ENCODE results near the gene MSGN1.

MSGN1 gene

DNA sequence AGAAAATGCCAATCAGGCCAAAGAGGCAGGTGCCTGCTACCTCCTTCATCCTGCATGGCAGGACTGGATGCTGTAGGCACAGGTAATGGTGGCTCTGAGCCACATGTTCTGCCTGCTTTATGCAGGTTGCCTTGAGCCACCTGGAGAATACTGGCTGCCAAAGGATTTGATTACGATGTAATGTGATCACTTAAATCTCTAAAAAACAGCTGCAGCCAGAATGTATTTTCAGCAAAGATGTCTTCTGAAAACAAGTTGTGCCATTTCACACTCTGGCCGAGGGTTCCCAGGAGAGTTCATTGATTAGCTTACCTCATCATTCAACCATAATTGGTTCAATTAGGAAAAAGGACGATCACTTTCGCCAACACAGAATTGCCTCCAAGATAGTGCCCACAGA lies 17.9 kb upstream of the MSGN1 start:
- Histone ChIP-seq H3F3A (ENCODE audit: insufficient read depth) (no peaks in the 10 kb centered on the region), H3K27ac (ENCODE audit: low read depth, low read length) (no peak overlapping the region), H3K9me3 (ENCODE audit: insufficient read depth, low read length) (no peaks in the 10 kb centered on the region), H3K4me2 (ENCODE audit: low read depth, low read length, poor library complexity, severe bottlenecking) (no peak overlapping the region), H4K20me1 (ENCODE audit: low read depth, low read length) (no peaks in the 10 kb centered on the region), H3K9me2 (replicated peaks; ENCODE audit: insufficient read depth, low read length) (no peaks in the 10 kb centered on the region), H3K9ac (ENCODE audit: low read length) (no peak overlapping the region), H2AFZ (ENCODE audit: low read depth, low read length, severe bottlenecking) (no peak overlapping the region), H3K36me3 (ENCODE audit: low read length) (no peaks in the 10 kb centered on the region), H3K27me3 (ENCODE audit: low read length) (no peaks in the 10 kb centered on the region), H3K79me2 (ENCODE audit: insufficient read depth, low read length) (no peaks in the 10 kb centered on the region), H3K4me3 (ENCODE audit: insufficient read depth, low read length, poor library complexity, severe bottlenecking) (no peak overlapping the region)
- TF ChIP-seq EZH2phosphoT487 (conservative IDR thresholded peaks at IDR 0.05; ENCODE audit: low read length) = no peak
- TF ChIP-seq CTCF (IDR thresholded peaks at IDR 0.05; ENCODE audit: insufficient read depth, low read length, poor library complexity, severe bottlenecking) = no peak

DNA sequence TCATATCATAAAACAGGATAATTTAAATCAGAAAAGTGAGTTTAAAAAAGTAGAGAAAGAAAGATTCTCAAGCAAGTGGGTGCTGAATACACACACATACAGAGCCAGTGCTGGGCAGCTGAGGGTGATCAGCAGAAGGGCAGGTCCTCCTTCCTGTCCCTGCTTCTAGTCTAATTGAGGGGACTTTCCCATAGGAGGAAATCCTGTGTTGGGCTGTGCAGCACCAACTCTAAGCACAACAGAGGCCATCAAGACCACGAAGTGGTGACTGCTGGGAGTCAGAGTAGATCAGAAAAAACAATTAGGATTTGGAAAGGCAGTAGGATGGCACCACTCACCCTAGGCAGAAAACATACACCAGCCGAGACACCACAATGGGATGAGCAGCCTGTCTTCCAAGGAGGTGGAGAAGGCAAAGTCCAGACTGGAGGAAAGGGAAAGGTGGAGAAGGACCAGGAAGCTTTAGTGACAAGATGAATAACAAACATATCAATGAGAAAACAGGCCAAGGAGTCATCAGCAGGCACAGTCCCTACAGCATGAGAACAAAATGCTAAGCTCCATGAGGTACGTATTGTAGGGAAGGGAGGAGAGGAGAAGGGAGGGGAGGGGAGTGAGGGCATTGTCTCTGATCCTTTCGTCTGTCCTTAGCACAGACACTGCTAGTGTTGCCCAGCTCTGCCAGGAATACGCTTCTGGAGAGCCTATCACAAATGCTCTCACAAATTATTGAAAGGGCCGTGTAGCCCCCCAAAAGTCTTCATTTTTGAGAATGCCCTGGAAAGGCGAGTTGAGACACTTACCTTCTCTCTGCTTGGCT lies 16.7 kb upstream of the MSGN1 start:
- Histone ChIP-seq H3F3A (ENCODE audit: insufficient read depth) (no peaks in the 10 kb centered on the region), H3K9me2 (replicated peaks; ENCODE audit: insufficient read depth, low read length) (no peaks in the 10 kb centered on the region), H3K4me2 (ENCODE audit: low read depth, low read length, poor library complexity, severe bottlenecking) (no peak overlapping the region), H3K79me2 (ENCODE audit: insufficient read depth, low read length) (no peaks in the 10 kb centered on the region), H3K9ac (ENCODE audit: low read length) (no peak overlapping the region), H3K27ac (ENCODE audit: low read depth, low read length) (no peak overlapping the region), H2AFZ (ENCODE audit: low read depth, low read length, severe bottlenecking) (no peak overlapping the region), H3K27me3 (ENCODE audit: low read length) (no peaks in the 10 kb centered on the region), H3K4me3 (ENCODE audit: insufficient read depth, low read length, poor library complexity, severe bottlenecking) (no peak overlapping the region), H4K20me1 (ENCODE audit: low read depth, low read length) (no peaks in the 10 kb centered on the region), H3K9me3 (ENCODE audit: insufficient read depth, low read length) (no peaks in the 10 kb centered on the region), H3K36me3 (ENCODE audit: low read length) (no peaks in the 10 kb centered on the region)
- TF ChIP-seq CTCF (IDR thresholded peaks at IDR 0.05; ENCODE audit: insufficient read depth, low read length, poor library complexity, severe bottlenecking) = no peak
- TF ChIP-seq EZH2phosphoT487 (conservative IDR thresholded peaks at IDR 0.05; ENCODE audit: low read length) = no peak

GRCh38 chr2:17800219-17800618 lies 16.0 kb upstream of the MSGN1 start:
- no peaks in the 10 kb centered on the region for H3K9me2 ChIP-seq (replicated peaks; ENCODE audit: insufficient read depth, low read length)
- no peaks in the 10 kb centered on the region for H3K79me2 ChIP-seq (ENCODE audit: insufficient read depth, low read length)
- no peak overlapping the region for H3K9ac ChIP-seq (ENCODE audit: low read length)
- no peaks in the 10 kb centered on the region for H3F3A ChIP-seq (ENCODE audit: insufficient read depth)
- no peak overlapping the region for H3K4me2 ChIP-seq (ENCODE audit: low read depth, low read length, poor library complexity, severe bottlenecking)
- H3K27me3 ChIP-seq (ENCODE audit: low read length) = no peaks in the 10 kb centered on the region
- no peak for TF ChIP-seq EZH2phosphoT487 (conservative IDR thresholded peaks at IDR 0.05; ENCODE audit: low read length)
- no peak for TF ChIP-seq CTCF (IDR thresholded peaks at IDR 0.05; ENCODE audit: insufficient read depth, low read length, poor library complexity, severe bottlenecking)
- H2AFZ ChIP-seq (ENCODE audit: low read depth, low read length, severe bottlenecking) = no peak overlapping the region
- H4K20me1 ChIP-seq (ENCODE audit: low read depth, low read length) = no peaks in the 10 kb centered on the region
- H3K4me3 ChIP-seq (ENCODE audit: insufficient read depth, low read length, poor library complexity, severe bottlenecking) = no peak overlapping the region
- H3K27ac ChIP-seq (ENCODE audit: low read depth, low read length) = no peak overlapping the region
- H3K36me3 ChIP-seq (ENCODE audit: low read length) = no peaks in the 10 kb centered on the region
- H3K9me3 ChIP-seq (ENCODE audit: insufficient read depth, low read length) = no peaks in the 10 kb centered on the region
